Measurements from ENCODE around the gene RAB11FIP3. TPM values are rescaled to one million over a fixed set of nuclear protein-coding genes. Genes with fewer than 3 reads are reported as not detected.
A peak's percentile ranks its signal among the peaks of the same experiment; 100 is the strongest.
"Not testable (repeated sequence)": the region's sequence is repeated elsewhere in the genome, so short reads cannot be mapped to it uniquely, and the experiment has no call there.

The RAB11FIP3 gene
- total and polyA plus RNA-seq, 9 of the 15 experiments (the other 6 are each of a cell fraction or from before 2014, with no cell fraction given) = 0.46 to 13.1 (median 4.3) TPM

DNA sequence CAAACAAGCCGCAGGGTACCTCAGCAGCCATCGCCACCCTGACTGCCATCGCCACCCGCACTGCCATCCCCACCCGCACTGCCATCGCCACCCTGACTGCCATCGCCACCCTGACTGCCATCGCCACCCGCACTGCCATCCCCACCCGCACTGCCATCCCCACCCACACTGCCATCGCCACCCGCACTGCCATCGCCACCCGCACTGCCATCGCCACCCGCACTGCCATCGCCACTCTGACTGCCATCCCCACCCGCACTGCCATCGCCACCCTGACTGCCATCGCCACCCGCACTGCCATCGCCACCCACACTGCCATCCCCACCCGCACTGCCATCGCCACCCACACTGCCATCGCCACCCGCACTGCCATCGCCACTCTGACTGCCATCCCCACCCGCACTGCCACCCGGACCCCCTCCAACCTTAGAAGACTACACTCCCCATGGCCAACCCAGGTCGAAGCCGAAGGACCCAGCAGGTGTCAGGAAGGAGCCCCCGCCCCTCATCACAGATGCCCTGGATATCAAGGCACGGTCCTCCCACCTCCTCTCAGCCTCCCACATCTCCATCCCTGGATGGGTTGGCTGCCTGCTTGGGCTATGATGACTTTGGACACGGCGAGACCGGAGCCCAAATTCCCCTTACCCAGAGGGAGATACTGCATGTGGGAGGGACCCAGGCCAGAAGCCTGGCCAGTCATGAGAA lies 47.2 kb upstream of the RAB11FIP3 start:
- H3K9me1 ChIP-seq (ENCODE audit: control insufficient read depth, insufficient read depth, low read length); BruUV-seq (replicated peaks); H3K9ac ChIP-seq (ENCODE audit: insufficient read depth in 1 of 2, low read depth in 2 of 2, low read length in 2 of 2); H4K20me1 ChIP-seq (replicated peaks; ENCODE audit: control insufficient read depth, insufficient read depth, low read length); ATAC-seq; in situ Hi-C loops (cut with MboI); H2AFZ ChIP-seq (ENCODE audit: low read depth, low read length); H3K27me3 ChIP-seq (ENCODE audit: control insufficient read depth in 2 of 2, insufficient read depth in 2 of 2, low read length in 2 of 2); H3K9me3 ChIP-seq (replicated peaks; ENCODE audit: control insufficient read depth, insufficient read depth, low read depth, low read length); DNase-seq (ENCODE audit: extremely low read depth in 1 of 4, low spot score in 3 of 4); POLR2A ChIA-PET; H3K4me2 ChIP-seq (ENCODE audit: insufficient read depth, low read length); intact Hi-C loops (cut with micrococcal nuclease); CTCF ChIA-PET (ENCODE audit: low intra/inter-chr PET ratio); H3K4me3 ChIP-seq; FAIRE-seq; H3K27ac ChIP-seq (ENCODE audit: extremely low read depth, low read depth, low read length): not testable (repeated sequence)
- peaks cover 0 to 60% of the 10 kb centered on the region in 2 experiments; a peak in 3 of 5 replicates for H3K4me1 ChIP-seq (replicated peaks in 1 of 2; ENCODE audit: control insufficient read depth in 2 of 2, insufficient read depth in 2 of 2, low read length in 2 of 2)
- TF ChIP-seq HNRNPL (IDR thresholded peaks at IDR 0.05; ENCODE audit: low read depth, low read length) = peak; percentile 85; the same call in 1 of the 2 replicates
- TF ChIP-seq RBFOX2 (IDR thresholded peaks at IDR 0.05; ENCODE audit: low read depth, low read length) = peak; percentile 45
- H3K79me2 ChIP-seq (ENCODE audit: control insufficient read depth, insufficient read depth, low read length) = peaks cover 33% of the 10 kb centered on the region
- peaks cover 42% of the 10 kb centered on the region; the same call in 2 of the 3 replicates for H3K36me3 ChIP-seq (ENCODE audit: control insufficient read depth, insufficient read depth, low read length)
- 89% methylated on average over 27 of the region's 36 CpGs for WGBS (ENCODE audit: insufficient coverage, low coverage, missing lambda C conversion rate)

DNA sequence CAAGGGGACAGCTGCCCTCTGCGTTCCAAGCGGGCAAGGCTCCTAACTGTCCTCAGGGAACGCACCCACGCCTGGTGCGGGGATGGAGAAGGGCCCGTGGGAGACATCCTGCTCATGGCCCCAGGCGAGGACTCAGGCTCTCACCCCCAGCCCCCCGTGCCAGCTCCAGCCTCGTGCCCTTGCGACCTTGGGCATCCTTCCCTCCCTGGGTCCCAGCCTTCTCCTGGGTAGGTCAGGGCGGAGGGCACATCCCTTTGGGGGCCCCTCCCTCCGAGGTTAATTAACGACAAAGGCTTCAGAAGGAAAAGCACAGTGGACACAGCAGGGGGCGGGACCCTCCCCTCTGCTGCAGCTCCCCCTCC lies 46.6 kb upstream of the RAB11FIP3 start:
- Histone ChIP-seq H3K79me2 (ENCODE audit: control insufficient read depth, insufficient read depth, low read length) (peaks cover 33% of the 10 kb centered on the region), H3K9ac (ENCODE audit: insufficient read depth in 1 of 2, low read depth in 2 of 2, low read length in 2 of 2) (peak overlapping the region in 1 of 2 experiments; percentile 81; a peak in 1 of 4 replicates), H3K4me1 (replicated peaks in 1 of 2; ENCODE audit: control insufficient read depth in 2 of 2, insufficient read depth in 2 of 2, low read length in 2 of 2) (peaks cover 0 to 63% of the 10 kb centered on the region in 2 experiments; a peak in 3 of 5 replicates), H3K9me1 (ENCODE audit: control insufficient read depth, insufficient read depth, low read length) (no peaks in the 10 kb centered on the region), H3K4me2 (ENCODE audit: insufficient read depth, low read length) (no peak overlapping the region), H3K4me3 (no peak overlapping the region), H4K20me1 (replicated peaks; ENCODE audit: control insufficient read depth, insufficient read depth, low read length) (no peaks in the 10 kb centered on the region), H3K27me3 (ENCODE audit: control insufficient read depth in 2 of 2, insufficient read depth in 2 of 2, low read length in 2 of 2) (no peaks in the 10 kb centered on the region), H3K36me3 (ENCODE audit: control insufficient read depth, insufficient read depth, low read length) (peaks cover 37% of the 10 kb centered on the region; the same call in 2 of the 3 replicates), H2AFZ (ENCODE audit: low read depth, low read length) (no peak overlapping the region), H3K27ac (ENCODE audit: extremely low read depth, low read depth, low read length) (no peak overlapping the region), H3K9me3 (replicated peaks; ENCODE audit: control insufficient read depth, insufficient read depth, low read depth, low read length) (no peaks in the 10 kb centered on the region)
- WGBS (ENCODE audit: insufficient coverage, low coverage, missing lambda C conversion rate) = 72% methylated on average over 11 of the region's 14 CpGs
- no TSS peak for BruUV-seq (replicated peaks)
- no peak for FAIRE-seq
- CTCF ChIA-PET (ENCODE audit: low intra/inter-chr PET ratio) = no interaction called here
- DNase-seq (ENCODE audit: extremely low read depth in 1 of 4, low spot score in 3 of 4) = no peak
- intact Hi-C loops (cut with micrococcal nuclease) = no loop called here
- POLR2A ChIA-PET = no interaction called here
- ATAC-seq = no peak
- in situ Hi-C loops (cut with MboI) = no loop called here
- TF ChIP-seq, protein P1, sequence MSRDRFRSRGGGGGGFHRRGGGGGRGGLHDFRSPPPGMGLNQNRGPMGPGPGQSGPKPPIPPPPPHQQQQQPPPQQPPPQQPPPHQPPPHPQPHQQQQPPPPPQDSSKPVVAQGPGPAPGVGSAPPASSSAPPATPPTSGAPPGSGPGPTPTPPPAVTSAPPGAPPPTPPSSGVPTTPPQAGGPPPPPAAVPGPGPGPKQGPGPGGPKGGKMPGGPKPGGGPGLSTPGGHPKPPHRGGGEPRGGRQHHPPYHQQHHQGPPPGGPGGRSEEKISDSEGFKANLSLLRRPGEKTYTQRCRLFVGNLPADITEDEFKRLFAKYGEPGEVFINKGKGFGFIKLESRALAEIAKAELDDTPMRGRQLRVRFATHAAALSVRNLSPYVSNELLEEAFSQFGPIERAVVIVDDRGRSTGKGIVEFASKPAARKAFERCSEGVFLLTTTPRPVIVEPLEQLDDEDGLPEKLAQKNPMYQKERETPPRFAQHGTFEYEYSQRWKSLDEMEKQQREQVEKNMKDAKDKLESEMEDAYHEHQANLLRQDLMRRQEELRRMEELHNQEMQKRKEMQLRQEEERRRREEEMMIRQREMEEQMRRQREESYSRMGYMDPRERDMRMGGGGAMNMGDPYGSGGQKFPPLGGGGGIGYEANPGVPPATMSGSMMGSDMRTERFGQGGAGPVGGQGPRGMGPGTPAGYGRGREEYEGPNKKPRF (IDR thresholded peaks at IDR 0.05; ENCODE audit: low read depth, low read length) = no peak
- no peak for TF ChIP-seq CUX1 (CRISPR knock-in tag; IDR thresholded peaks at IDR 0.05)
- TF ChIP-seq SIN3A (IDR thresholded peaks at IDR 0.05; ENCODE audit: borderline replicate concordance in 2 of 2, control insufficient read depth in 1 of 2, low read depth in 2 of 2, low read length in 2 of 2) = no peak
- TF ChIP-seq PHB (CRISPR knock-in tag; IDR thresholded peaks at IDR 0.05) = no peak

Measured in K562 (cell line).